ENCODE data around the gene CACNB4.

CACNB4 gene

DNA sequence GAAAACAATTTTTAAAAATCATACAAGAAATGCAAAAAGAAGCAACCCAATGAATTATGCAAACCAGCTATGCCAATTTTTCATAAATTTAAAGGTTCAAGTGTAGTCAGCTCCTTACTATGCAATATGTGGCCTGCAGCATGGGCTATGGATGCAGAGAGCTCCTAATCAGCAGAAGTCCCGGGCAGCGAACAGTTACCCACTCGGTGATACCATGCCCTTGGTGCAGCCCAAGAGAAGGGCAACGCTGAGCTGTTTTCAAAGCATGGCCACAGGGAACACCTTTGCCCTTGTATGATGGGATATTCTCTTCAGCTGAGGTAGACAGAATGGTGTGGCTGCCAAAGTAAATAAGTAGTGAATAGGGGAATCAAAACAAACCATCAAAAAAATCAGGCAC is 253.4 kb downstream of the CACNB4 start:
- no peaks in the 10 kb centered on the region for H3K9me3 ChIP-seq (ENCODE audit: insufficient read depth, low read depth, low read length)
- H3K4me1 ChIP-seq (ENCODE audit: insufficient read depth, low read length), result no peaks in the 10 kb centered on the region
- H3K27me3 ChIP-seq (ENCODE audit: insufficient read depth, low read length), result no peaks in the 10 kb centered on the region
- H3K27ac ChIP-seq (ENCODE audit: low read depth, low read length), result no peak overlapping the region
- H3K36me3 ChIP-seq (ENCODE audit: insufficient read depth, low read length), result no peaks in the 10 kb centered on the region
- H3K9ac ChIP-seq (ENCODE audit: low read depth, low read length), result no peak overlapping the region
- 94% methylated on average over 4 of the region's 4 CpGs for WGBS
- H3K4me3 ChIP-seq (ENCODE audit: low read length), result no peak overlapping the region

DNA sequence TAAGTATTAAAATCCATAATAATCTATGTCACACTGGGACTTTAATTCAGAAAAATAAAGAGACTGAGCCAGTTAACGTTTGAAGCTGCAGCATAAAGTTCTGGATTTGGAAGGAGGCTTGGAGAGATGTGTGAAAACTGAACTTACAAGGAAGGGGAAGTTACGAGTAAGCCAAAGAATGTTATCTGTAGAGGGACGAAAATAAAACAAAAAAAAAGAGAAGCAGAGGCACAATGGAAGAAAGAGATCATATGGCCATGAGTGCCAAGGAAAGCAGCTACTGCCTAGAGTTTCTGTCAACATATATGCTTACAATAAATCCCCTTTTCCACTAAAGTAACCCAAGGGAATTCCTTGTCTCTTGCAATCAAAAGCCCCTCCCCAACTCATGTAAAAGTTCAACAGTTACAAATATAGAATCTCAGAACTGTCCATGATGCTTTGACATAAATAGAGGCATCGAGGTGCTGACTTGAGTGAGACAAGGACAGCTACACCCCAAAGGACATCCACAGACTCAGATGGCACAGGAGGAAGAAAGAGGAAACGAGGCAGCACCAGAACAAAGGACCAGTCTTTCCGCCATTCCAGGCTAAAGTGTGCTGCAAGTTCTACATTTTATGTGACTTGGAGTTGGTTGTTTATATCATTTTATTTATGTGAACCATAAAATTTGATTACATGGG is 254.5 kb downstream of the CACNB4 start:
- no peaks in the 10 kb centered on the region for H3K4me1 ChIP-seq (ENCODE audit: insufficient read depth, low read length)
- H3K36me3 ChIP-seq (ENCODE audit: insufficient read depth, low read length), result no peaks in the 10 kb centered on the region
- H3K9me3 ChIP-seq (ENCODE audit: insufficient read depth, low read depth, low read length), result no peaks in the 10 kb centered on the region
- H3K27me3 ChIP-seq (ENCODE audit: insufficient read depth, low read length), result no peaks in the 10 kb centered on the region
- H3K27ac ChIP-seq (ENCODE audit: low read depth, low read length), result no peak overlapping the region
- H3K4me3 ChIP-seq (ENCODE audit: low read length), result no peak overlapping the region
- 93% methylated on average over 6 of the region's 6 CpGs for WGBS
- H3K9ac ChIP-seq (ENCODE audit: low read depth, low read length), result no peak overlapping the region

DNA sequence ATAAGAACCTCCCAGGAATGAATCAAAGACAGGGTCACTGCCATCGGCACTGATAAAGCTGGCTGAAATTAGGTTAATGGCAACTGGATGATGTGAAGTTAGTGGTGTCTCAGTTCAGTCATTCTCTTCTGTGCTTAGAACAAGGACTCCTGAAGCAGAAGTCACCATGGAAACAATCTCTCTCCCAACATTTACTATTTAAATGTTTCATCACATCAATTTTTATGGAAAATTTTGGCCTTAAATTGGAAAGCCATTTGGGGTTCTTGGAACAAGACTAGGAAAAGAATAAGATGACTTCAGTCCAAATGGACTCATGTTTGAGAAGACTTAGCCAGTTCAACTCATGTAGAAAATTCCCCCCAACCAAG is 255.2 kb downstream of the CACNB4 start:
- Histone ChIP-seq H3K9ac (ENCODE audit: low read depth, low read length) (no peak overlapping the region), H3K27me3 (ENCODE audit: insufficient read depth, low read length) (no peaks in the 10 kb centered on the region), H3K9me3 (ENCODE audit: insufficient read depth, low read depth, low read length) (no peaks in the 10 kb centered on the region), H3K27ac (ENCODE audit: low read depth, low read length) (no peak overlapping the region), H3K4me1 (ENCODE audit: insufficient read depth, low read length) (no peaks in the 10 kb centered on the region), H3K36me3 (ENCODE audit: insufficient read depth, low read length) (no peaks in the 10 kb centered on the region), H3K4me3 (ENCODE audit: low read length) (no peak overlapping the region)
- 92% methylated on average over 1 of the region's 1 CpG for WGBS

DNA sequence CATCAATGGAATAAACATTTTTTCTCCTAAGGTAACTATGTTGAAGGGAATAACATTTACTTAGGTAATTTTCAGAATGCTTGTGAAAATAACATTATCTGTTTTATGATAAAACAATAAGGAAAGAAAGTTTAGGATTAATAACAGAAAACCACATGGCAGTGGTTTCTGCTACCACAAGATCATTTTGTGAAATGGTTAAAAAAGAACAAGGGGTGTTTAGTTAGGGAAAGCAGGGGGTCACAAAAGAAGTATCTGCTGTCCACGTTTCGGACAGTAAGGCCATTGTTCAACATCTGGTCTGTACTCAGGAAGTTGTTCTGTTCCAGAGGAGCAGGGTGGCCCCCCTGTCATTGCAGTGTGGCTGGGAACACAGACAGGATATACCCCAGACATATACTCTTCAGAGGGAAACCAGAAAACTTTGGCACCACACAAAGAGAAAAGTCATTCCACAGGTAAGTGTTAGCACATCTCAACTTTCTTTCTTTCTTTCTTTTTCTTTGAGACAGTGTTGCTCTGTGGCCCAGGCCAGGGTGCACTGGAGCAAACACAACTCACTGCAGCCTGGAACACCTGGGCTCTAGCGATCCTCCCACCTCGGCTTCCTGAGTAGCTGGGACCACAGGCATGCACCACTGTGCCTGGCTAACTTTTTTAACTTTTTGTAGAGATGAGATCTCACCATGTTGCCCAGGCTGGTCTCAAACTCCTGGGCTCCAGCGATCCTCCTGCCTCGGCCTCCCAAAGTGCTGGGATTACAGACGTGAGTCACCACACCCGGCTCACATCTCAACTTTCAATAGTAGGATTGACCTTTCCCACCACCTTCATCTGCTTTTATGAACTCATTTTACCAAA is 255.8 kb downstream of the CACNB4 start:
- Histone ChIP-seq H3K4me3 (ENCODE audit: low read length) (no peak overlapping the region), H3K27me3 (ENCODE audit: insufficient read depth, low read length) (no peaks in the 10 kb centered on the region), H3K9ac (ENCODE audit: low read depth, low read length) (no peak overlapping the region), H3K36me3 (ENCODE audit: insufficient read depth, low read length) (no peaks in the 10 kb centered on the region), H3K27ac (ENCODE audit: low read depth, low read length) (no peak overlapping the region), H3K4me1 (ENCODE audit: insufficient read depth, low read length) (no peaks in the 10 kb centered on the region), H3K9me3 (ENCODE audit: insufficient read depth, low read depth, low read length) (no peaks in the 10 kb centered on the region)
- 88% methylated on average over 8 of the region's 8 CpGs for WGBS

DNA sequence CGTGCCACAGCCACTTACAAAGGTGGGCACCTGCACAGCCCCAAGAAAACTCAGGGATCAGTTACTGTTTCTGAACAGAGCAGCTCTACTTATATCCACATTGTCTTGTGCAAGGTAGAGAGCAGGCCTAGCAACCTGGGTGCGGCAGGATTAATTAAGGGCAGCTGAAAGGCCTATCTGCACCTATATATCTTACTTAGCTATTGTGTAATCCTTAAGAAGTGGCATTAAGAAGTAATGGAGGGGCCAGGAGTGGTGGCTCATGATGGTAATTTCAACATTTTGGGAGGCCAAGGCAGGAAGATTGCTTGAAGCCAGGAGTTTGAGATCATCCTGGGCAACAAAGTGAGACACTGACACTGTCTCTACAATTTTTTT is 257.8 kb downstream of the CACNB4 start:
- H3K9me3 ChIP-seq (ENCODE audit: insufficient read depth, low read depth, low read length), result no peaks in the 10 kb centered on the region
- WGBS, result 83% methylated on average over 2 of the region's 2 CpGs
- H3K36me3 ChIP-seq (ENCODE audit: insufficient read depth, low read length), result no peaks in the 10 kb centered on the region
- H3K27me3 ChIP-seq (ENCODE audit: insufficient read depth, low read length), result no peaks in the 10 kb centered on the region
- H3K27ac ChIP-seq (ENCODE audit: low read depth, low read length), result no peak overlapping the region
- H3K4me3 ChIP-seq (ENCODE audit: low read length), result no peak overlapping the region
- no peak overlapping the region for H3K9ac ChIP-seq (ENCODE audit: low read depth, low read length)
- no peaks in the 10 kb centered on the region for H3K4me1 ChIP-seq (ENCODE audit: insufficient read depth, low read length)

DNA sequence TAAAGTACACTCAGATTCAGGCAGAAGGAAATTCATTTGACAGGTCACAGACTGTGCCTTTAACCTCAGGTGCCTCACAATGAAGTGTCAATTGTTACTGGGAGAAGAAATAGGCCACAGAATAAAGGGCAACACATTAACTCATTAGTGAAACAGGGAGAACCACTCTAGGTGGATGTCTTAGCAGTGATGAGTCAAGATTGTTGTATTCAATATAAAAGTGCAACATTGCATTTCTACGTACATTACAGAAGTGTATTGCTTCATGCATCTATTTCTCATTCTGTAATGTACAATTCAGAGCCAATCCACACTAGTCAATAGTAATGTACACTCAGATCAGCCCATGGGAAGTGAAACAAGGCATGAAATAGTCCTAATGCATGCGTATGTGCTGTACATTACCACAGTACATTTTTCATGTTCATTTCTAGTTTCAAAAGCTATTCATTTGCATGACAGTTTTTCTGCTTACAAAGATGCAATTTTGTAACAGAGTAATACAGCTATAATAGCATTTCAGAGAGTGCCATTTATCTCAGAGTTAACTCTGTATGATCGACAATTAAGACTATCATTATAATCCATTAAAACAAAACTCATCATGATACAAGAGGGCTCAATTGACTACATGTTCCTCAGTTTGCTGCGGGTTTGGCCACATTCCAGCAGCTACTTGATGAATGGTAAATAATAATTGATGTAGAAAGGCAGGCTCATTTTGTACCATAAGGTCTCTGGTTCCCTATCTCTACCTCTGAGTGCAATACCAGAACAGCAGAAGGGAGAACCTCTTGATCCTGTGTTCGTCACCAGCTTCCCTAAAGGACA is 258.4 kb downstream of the CACNB4 start:
- Histone ChIP-seq H3K4me1 (ENCODE audit: insufficient read depth, low read length) (no peaks in the 10 kb centered on the region), H3K36me3 (ENCODE audit: insufficient read depth, low read length) (no peaks in the 10 kb centered on the region), H3K9ac (ENCODE audit: low read depth, low read length) (no peak overlapping the region), H3K9me3 (ENCODE audit: insufficient read depth, low read depth, low read length) (no peaks in the 10 kb centered on the region), H3K27ac (ENCODE audit: low read depth, low read length) (no peak overlapping the region), H3K4me3 (ENCODE audit: low read length) (no peak overlapping the region), H3K27me3 (ENCODE audit: insufficient read depth, low read length) (no peaks in the 10 kb centered on the region)
- WGBS, result 91% methylated on average over 5 of the region's 5 CpGs

DNA sequence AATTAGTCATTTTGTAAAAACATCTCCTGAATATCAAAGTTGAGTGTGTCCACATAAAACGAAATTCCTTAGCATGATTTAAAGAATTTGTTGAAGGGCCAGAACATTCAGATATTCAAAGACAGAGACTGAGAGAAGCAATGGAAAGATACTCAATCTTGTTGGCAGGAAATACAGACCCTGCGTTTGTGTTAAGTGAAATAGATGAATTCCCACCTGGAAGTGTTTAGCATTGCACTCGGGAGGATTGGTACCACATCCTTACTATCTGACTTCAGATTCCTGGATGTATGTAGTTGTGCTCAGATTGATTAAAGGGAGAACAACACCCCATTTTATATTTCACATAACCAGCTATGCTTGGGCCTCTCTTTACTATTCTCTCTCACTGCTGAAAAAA is 260.9 kb downstream of the CACNB4 start:
- Histone ChIP-seq H3K9me3 (ENCODE audit: insufficient read depth, low read depth, low read length) (no peaks in the 10 kb centered on the region), H3K27me3 (ENCODE audit: insufficient read depth, low read length) (no peaks in the 10 kb centered on the region), H3K4me1 (ENCODE audit: insufficient read depth, low read length) (no peaks in the 10 kb centered on the region), H3K9ac (ENCODE audit: low read depth, low read length) (no peak overlapping the region), H3K4me3 (ENCODE audit: low read length) (no peak overlapping the region), H3K27ac (ENCODE audit: low read depth, low read length) (no peak overlapping the region), H3K36me3 (ENCODE audit: insufficient read depth, low read length) (no peaks in the 10 kb centered on the region)
- WGBS, result 85% methylated on average over 2 of the region's 3 CpGs

DNA sequence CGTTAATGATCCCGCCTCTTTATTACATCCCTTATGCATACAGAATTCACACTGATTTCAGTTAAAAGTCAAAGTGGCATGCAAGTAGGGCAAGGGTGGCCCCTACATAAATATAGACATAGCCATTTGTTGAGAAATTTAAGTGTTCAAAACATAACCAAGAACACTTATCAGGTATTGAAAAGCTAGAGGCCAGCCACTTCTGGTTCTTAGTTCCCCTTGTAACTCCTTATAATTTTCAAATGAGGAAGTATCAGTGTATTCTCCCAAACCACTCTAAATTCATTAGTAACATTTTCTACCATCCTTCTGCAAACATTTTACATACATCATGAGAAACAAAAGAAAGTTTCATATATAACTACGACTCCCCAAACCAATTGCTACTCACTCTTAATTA is 264.9 kb downstream of the CACNB4 start:
- Histone ChIP-seq H3K27me3 (ENCODE audit: insufficient read depth, low read length) (no peaks in the 10 kb centered on the region), H3K4me3 (ENCODE audit: low read length) (no peak overlapping the region), H3K36me3 (ENCODE audit: insufficient read depth, low read length) (no peaks in the 10 kb centered on the region), H3K27ac (ENCODE audit: low read depth, low read length) (no peak overlapping the region), H3K9ac (ENCODE audit: low read depth, low read length) (no peak overlapping the region), H3K4me1 (ENCODE audit: insufficient read depth, low read length) (peaks cover under 1% of the 10 kb centered on the region), H3K9me3 (ENCODE audit: insufficient read depth, low read depth, low read length) (no peaks in the 10 kb centered on the region)
- WGBS, result 92% methylated on average over 2 of the region's 3 CpGs

DNA sequence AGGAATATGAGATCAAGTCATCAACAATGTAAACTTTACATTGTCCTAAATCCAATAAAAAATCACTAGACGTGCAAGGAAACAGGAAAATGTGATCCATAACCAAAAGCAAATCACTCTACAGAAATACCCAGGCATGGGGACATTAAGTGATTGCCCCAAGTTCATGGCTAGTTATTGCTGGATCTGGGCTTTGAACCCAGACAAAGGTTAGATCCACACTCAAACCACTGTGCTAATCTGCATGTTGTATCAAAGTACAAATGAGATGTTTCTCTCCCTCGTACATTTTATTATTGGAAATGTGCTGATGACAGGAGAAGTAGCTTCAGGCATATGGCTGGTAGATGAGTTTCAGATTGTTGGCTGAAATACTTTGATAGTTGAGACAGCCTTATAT is 267.9 kb downstream of the CACNB4 start:
- H3K27ac ChIP-seq (ENCODE audit: low read depth, low read length), result no peak overlapping the region
- H3K9ac ChIP-seq (ENCODE audit: low read depth, low read length), result no peak overlapping the region
- H3K36me3 ChIP-seq (ENCODE audit: insufficient read depth, low read length), result no peaks in the 10 kb centered on the region
- H3K9me3 ChIP-seq (ENCODE audit: insufficient read depth, low read depth, low read length), result no peaks in the 10 kb centered on the region
- WGBS, result 93% methylated on average over 1 of the region's 2 CpGs
- no peak overlapping the region for H3K4me3 ChIP-seq (ENCODE audit: low read length)
- H3K27me3 ChIP-seq (ENCODE audit: insufficient read depth, low read length), result no peaks in the 10 kb centered on the region
- H3K4me1 ChIP-seq (ENCODE audit: insufficient read depth, low read length), result peaks cover 18% of the 10 kb centered on the region

DNA sequence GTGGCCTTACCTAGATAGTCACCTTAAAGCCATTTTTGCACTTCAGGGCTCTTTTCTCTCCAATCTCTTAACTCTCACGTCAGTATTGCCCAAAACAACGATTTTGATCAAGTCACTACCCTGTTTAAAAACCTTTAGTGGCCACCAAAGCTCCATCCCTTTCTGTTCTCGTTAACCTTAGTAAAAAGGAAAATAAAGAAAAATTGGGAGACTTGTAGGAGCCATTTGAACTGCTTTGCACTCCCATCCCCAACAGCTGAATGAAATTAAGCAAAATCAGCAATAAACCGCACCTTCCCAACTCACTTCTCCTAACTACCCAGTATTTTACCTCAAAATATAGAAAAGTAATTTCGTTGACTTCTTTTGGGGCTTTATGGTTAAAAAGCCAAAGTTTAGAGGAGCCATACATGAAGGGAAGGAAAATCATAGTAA is 269.9 kb downstream of the CACNB4 start:
- peak overlapping the region; percentile 86 for H3K4me3 ChIP-seq (ENCODE audit: low read length)
- WGBS, result 82% methylated on average over 3 of the region's 5 CpGs

More for the DNA sequence above, 269.9 kb downstream of the CACNB4 start:
- Histone ChIP-seq H3K9ac (ENCODE audit: low read depth, low read length) (peak overlapping the region; percentile 92; the same call in 1 of the 2 replicates), H3K36me3 (ENCODE audit: insufficient read depth, low read length) (no peaks in the 10 kb centered on the region), H3K27me3 (ENCODE audit: insufficient read depth, low read length) (no peaks in the 10 kb centered on the region), H3K27ac (ENCODE audit: low read depth, low read length) (no peak overlapping the region), H3K9me3 (ENCODE audit: insufficient read depth, low read depth, low read length) (no peaks in the 10 kb centered on the region), H3K4me1 (ENCODE audit: insufficient read depth, low read length) (peaks cover 37% of the 10 kb centered on the region)
